CD14-positive monocyte (primary cell): ENCODE results near the gene C10orf143. TPM values are rescaled to one million over a fixed set of nuclear protein-coding genes. Genes with fewer than 3 reads are reported as not detected.

Experiments used
- DNase-seq, 3 donors: peaks; one replicate each; pipeline ENCODE4 v3.0.0-alpha.2; 2011 to 2022
- H2AFZ ChIP-seq: 2 replicates; pipeline ENCODE4 v1.6.0; 2012; ENCODE audit warnings: mild to moderate bottlenecking, low read depth, low read length, inconsistent platforms; ENCODE audit not compliant: insufficient read depth, poor library complexity, severe bottlenecking
- H3K27ac ChIP-seq, 2 donors: 1 replicate in 1 of 2; 2 replicates in 1 of 2; pipeline ENCODE4 v1.5.1; 2012 to 2013; ENCODE audit warnings: low read length in 2 of 2, control low read depth in 1 of 2, inconsistent platforms in 1 of 2, low read depth in 1 of 2, mild to moderate bottlenecking in 1 of 2
- H3K27me3 ChIP-seq, 2 donors: one replicate each; pipeline versions ENCODE4 v1.6.0 to v1.6.1; 2011 to 2013; ENCODE audit warnings: low read length in 2 of 2; ENCODE audit not compliant: control insufficient read depth in 2 of 2, insufficient read depth in 2 of 2
- H3K36me3 ChIP-seq, 2 donors: replicated peaks in 1 of 2; 1 replicate in 1 of 2; 2 replicates in 1 of 2; pipeline versions ENCODE4 v1.5.1 to v1.6.1; 2012 to 2013; ENCODE audit warnings: low read length in 2 of 2, control low read depth in 1 of 2, inconsistent platforms in 1 of 2, mild to moderate bottlenecking in 1 of 2; ENCODE audit not compliant: insufficient read depth in 2 of 2, control insufficient read depth in 1 of 2
- H3K4me1 ChIP-seq, 2 donors: 1 replicate in 1 of 2; 2 replicates in 1 of 2; pipeline versions ENCODE4 v1.5.1 to v1.6.1; 2012 to 2013; ENCODE audit warnings: low read length in 2 of 2, control low read depth in 1 of 2, inconsistent platforms in 1 of 2, mild to moderate bottlenecking in 1 of 2, moderate library complexity in 1 of 2; ENCODE audit not compliant: insufficient read depth in 2 of 2, control insufficient read depth in 1 of 2
- H3K4me2 ChIP-seq: replicated peaks from 2 replicates; pipeline ENCODE3; 2012; ENCODE audit warnings: low read length, moderate library complexity, mild to moderate bottlenecking; ENCODE audit not compliant: poor library complexity, severe bottlenecking; ENCODE audit errors: extremely low read depth
- H3K4me3 ChIP-seq, 3 experiments: fragments of 200-600 bp in 1 of 3; sonication (generic) in 1 of 3; replicated peaks in 1 of 3; 1 replicate in 2 of 3; 2 replicates in 1 of 3; pipeline ENCODE4 v1.5.1; 2011 to 2013; ENCODE audit warnings: low read length in 3 of 3, mild to moderate bottlenecking in 3 of 3, control low read depth in 2 of 3, low read depth in 2 of 3, inconsistent platforms in 1 of 3, moderate library complexity in 1 of 3
- H3K79me2 ChIP-seq: 2 replicates; pipeline ENCODE4 v1.6.0; 2012; ENCODE audit warnings: mild to moderate bottlenecking, control low read depth, inconsistent platforms, low read length, moderate library complexity; ENCODE audit not compliant: insufficient read depth
- H3K9ac ChIP-seq: 2 replicates; pipeline ENCODE4 v1.6.0; 2017; ENCODE audit warnings: low read length, mild to moderate bottlenecking; ENCODE audit not compliant: insufficient read depth, poor library complexity, severe bottlenecking
- H3K9me3 ChIP-seq, 2 donors: replicated peaks in 1 of 2; 1 replicate in 1 of 2; 2 replicates in 1 of 2; pipeline versions ENCODE4 v1.5.1 to v1.6.1; 2012 to 2013; ENCODE audit warnings: low read length in 2 of 2, control low read depth in 1 of 2; ENCODE audit not compliant: control insufficient read depth in 1 of 2, insufficient read depth in 1 of 2
- H4K20me1 ChIP-seq: 2 replicates; pipeline ENCODE4 v1.6.0; 2012; ENCODE audit warnings: mild to moderate bottlenecking, low read length, control low read depth, moderate library complexity; ENCODE audit not compliant: insufficient read depth
- H3K27ac Mint-ChIP-seq, 7 donors: one replicate each; pipeline ENCODE4 v1.8.0; 2020; ENCODE audit warnings: mild to moderate bottlenecking in 7 of 7, mixed read lengths in 7 of 7, moderate library complexity in 6 of 7, inconsistent platforms in 2 of 7
- H3K27me3 Mint-ChIP-seq, 3 donors: one replicate each; pipeline ENCODE4 v1.8.0; 2021 to 2022; ENCODE audit warnings: low read depth in 3 of 3, mild to moderate bottlenecking in 3 of 3, mixed read lengths in 3 of 3, moderate library complexity in 3 of 3, inconsistent platforms in 1 of 3
- H3K36me3 Mint-ChIP-seq, 2 donors: one replicate each; pipeline ENCODE4 v1.8.0; 2020; ENCODE audit warnings: mixed read lengths in 2 of 2, inconsistent platforms in 1 of 2, mild to moderate bottlenecking in 1 of 2
- H3K4me1 Mint-ChIP-seq: one replicate; pipeline ENCODE4 v1.8.0; 2020; ENCODE audit warnings: mild to moderate bottlenecking, mixed read lengths
- H3K4me3 Mint-ChIP-seq, 2 donors: one replicate each; pipeline ENCODE4 v1.8.0; 2020; ENCODE audit warnings: mild to moderate bottlenecking in 2 of 2, mixed read lengths in 2 of 2, moderate library complexity in 1 of 2
- H3K9me3 Mint-ChIP-seq, 7 donors: one replicate each; pipeline ENCODE4 v1.8.0; 2020 to 2022; ENCODE audit warnings: mixed read lengths in 7 of 7, mild to moderate bottlenecking in 6 of 7, moderate library complexity in 6 of 7, inconsistent platforms in 2 of 7
- WGBS: methylation state at CpG from one replicate; pipeline ENCODE4 v1.1.5; 2013; ENCODE audit warnings: missing lambda C conversion rate; ENCODE audit not compliant: insufficient coverage; 5-methylcytosine and 5-hydroxymethylcytosine counted together
- intact Hi-C, 2 donors: fragments of 100-400 bp; cut with micrococcal nuclease; formaldehyde crosslinking; loops; one replicate each; pipeline versions ENCODE4 v1.15.0 to v1.15.1; 2023
- polyA plus RNA-seq, 3 donors: library from polyadenylated mRNA; depleted of rRNA in 1 of 3; unstranded in 2 of 3; stranded (reverse) in 1 of 3; fragments of 300-500 nt in 2 of 3; fragments of >200 nt in 1 of 3; fragmentation: Illumina TruSeq in 2 of 3; gene quantifications; 1 replicate in 2 of 3; 2 replicates in 1 of 3; pipeline ENCODE4 v1.2.3, GENCODE V29; 2012 to 2021
- TF ChIP-seq, protein P1 (sequence below): fragments of 200-600 bp; IDR thresholded peaks from one replicate; pipeline ENCODE4 v1.8.0; 2022; ENCODE audit warnings: antibody characterized with exemption, mild to moderate bottlenecking

C10orf143 gene
- polyA plus RNA-seq, 3 donors: 3.6 to 11.6 (median 8.0) TPM

DNA sequence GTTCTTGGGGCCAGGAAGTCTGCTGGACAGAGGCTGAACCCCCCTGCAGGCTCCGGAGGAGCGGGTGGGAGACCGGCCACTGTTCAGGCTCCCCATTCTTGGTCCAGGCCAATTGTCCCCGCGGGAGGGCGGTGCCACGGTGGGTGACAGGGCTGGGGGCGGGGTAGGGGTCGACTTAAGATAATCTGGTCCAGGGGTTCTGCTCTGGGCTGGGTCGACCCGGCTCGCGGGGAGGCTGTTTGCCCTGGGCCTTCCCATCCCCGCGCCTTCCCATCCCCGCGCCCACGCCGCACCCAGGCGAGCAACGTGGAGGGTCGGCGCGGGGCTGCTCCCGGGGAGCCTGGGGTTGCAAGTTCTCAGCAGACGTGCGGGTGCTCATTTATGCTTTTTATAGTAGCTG lies 18.3 kb upstream of the C10orf143 start:
- no peaks in the 10 kb centered on the region for H3K4me1 Mint-ChIP-seq
- no peaks in the 10 kb centered on the region for H3K36me3 Mint-ChIP-seq
- TF ChIP-seq, protein P1, sequence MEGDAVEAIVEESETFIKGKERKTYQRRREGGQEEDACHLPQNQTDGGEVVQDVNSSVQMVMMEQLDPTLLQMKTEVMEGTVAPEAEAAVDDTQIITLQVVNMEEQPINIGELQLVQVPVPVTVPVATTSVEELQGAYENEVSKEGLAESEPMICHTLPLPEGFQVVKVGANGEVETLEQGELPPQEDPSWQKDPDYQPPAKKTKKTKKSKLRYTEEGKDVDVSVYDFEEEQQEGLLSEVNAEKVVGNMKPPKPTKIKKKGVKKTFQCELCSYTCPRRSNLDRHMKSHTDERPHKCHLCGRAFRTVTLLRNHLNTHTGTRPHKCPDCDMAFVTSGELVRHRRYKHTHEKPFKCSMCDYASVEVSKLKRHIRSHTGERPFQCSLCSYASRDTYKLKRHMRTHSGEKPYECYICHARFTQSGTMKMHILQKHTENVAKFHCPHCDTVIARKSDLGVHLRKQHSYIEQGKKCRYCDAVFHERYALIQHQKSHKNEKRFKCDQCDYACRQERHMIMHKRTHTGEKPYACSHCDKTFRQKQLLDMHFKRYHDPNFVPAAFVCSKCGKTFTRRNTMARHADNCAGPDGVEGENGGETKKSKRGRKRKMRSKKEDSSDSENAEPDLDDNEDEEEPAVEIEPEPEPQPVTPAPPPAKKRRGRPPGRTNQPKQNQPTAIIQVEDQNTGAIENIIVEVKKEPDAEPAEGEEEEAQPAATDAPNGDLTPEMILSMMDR: no peak
- no peak overlapping the region for H3K9ac ChIP-seq
- H2AFZ ChIP-seq: no peak overlapping the region
- H3K9me3 Mint-ChIP-seq: peaks cover 0 to 3% (median 0%) of the 10 kb centered on the region in 7 donors
- H4K20me1 ChIP-seq: no peaks in the 10 kb centered on the region
- H3K4me3 ChIP-seq: no peak overlapping the region
- intact Hi-C loops: loop anchor here in 1 of 2 donors (5.0 kb wide), 1 partner anchor 1097 kb away; no protein-coding TSS in a partner anchor
- no peak overlapping the region for H3K4me2 ChIP-seq
- H3K36me3 ChIP-seq: no peaks in the 10 kb centered on the region
- peaks cover 38 to 61% (median 38%) of the 10 kb centered on the region in 3 donors for H3K27me3 Mint-ChIP-seq
- DNase-seq: no peak
- H3K27ac ChIP-seq: no peak overlapping the region
- H3K27me3 ChIP-seq: peaks cover 17 to 21% of the 10 kb centered on the region in 2 donors
- H3K4me3 Mint-ChIP-seq: peak overlapping the region in 1 of 2 donors; percentile 59
- no peaks in the 10 kb centered on the region for H3K79me2 ChIP-seq
- no peaks in the 10 kb centered on the region for H3K9me3 ChIP-seq
- no peaks in the 10 kb centered on the region for H3K4me1 ChIP-seq
- WGBS: 41% methylated on average over 17 of the region's 27 CpGs
- H3K27ac Mint-ChIP-seq: no peak overlapping the region

DNA sequence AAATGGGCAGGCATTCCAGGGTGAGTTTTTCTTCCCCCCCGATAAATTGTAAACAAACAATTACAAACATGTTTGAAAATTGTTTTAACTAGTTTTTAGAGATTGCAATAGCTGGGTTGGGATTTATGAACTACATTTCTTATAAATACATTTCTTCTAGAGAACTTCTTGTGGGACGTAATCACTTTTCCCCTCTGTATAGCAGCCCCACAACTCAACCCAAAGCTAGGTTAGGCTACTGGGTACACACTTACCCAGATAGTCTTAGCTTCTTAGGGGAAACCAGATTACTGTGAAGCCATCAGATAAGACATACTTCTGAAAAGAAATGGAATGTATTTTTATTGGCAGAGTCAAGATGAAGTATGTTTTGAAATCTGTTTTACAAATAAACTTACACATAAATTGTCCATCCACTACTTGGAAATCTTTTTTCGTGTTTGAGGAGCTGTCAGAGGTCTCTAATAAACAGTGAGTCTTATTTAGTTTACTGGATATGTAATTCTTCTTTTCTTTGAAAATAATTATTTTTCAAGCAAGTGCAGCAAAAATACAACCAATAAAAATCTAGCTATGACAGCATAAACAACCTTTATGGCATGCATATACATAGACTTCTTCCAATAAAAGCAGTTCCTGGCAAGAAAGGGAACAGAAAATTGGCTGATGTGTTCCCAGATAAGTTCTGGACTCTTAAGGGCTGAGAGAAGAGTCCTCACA lies 17.6 kb upstream of the C10orf143 start:
- no peaks in the 10 kb centered on the region for H3K36me3 Mint-ChIP-seq
- H3K4me1 Mint-ChIP-seq: no peaks in the 10 kb centered on the region
- Histone ChIP-seq H3K9me3 (no peaks in the 10 kb centered on the region), H3K4me1 (no peaks in the 10 kb centered on the region), H2AFZ (no peak overlapping the region), H3K27me3 (peaks cover 17 to 21% of the 10 kb centered on the region in 2 donors), H3K4me2 (no peak overlapping the region), H3K79me2 (no peaks in the 10 kb centered on the region), H3K9ac (no peak overlapping the region), H3K4me3 (no peak overlapping the region), H4K20me1 (no peaks in the 10 kb centered on the region), H3K27ac (no peak overlapping the region), H3K36me3 (no peaks in the 10 kb centered on the region)
- TF ChIP-seq, protein P1: peak; percentile 12
- H3K9me3 Mint-ChIP-seq: peaks cover 0 to 3% (median 0%) of the 10 kb centered on the region in 7 donors
- intact Hi-C loops: loop anchor here in 1 of 2 donors (5.0 kb wide), 1 partner anchor 1096 kb away; no protein-coding TSS in a partner anchor
- DNase-seq: no peak
- H3K4me3 Mint-ChIP-seq: peak overlapping the region in 1 of 2 donors; percentile 59
- no CpG with 5 or more reads among the region's 3 CpGs for WGBS
- no peak overlapping the region for H3K27ac Mint-ChIP-seq
- H3K27me3 Mint-ChIP-seq: peaks cover 36 to 62% (median 38%) of the 10 kb centered on the region in 3 donors
